Posterior vena cava (tissue), 2 donors: ENCODE data around the gene TAS2R20. TPM values are rescaled to one million over a fixed set of nuclear protein-coding genes. Genes with fewer than 3 reads are reported as not detected.
"Not testable (repeated sequence)": the region's sequence is repeated elsewhere in the genome, so short reads cannot be mapped to it uniquely, and the experiment has no call there.

Experiments used
- DNase-seq: peaks from one replicate; pipeline ENCODE4 v3.0.0-alpha.2; 2020; ENCODE audit warnings: low spot score
- intact Hi-C, 2 donors: fragments of 100-400 bp; cut with DNase I; formaldehyde crosslinking; loops; one replicate each; pipeline versions ENCODE4 v1.14.1 to v1.14.2; 2022 to 2023
- long read RNA-seq, 2 donors: library from polyadenylated mRNA; unstranded; transcript quantifications; one replicate each; pipeline ENCODE4 v2.0.0, GENCODE V29; 2020 to 2021
- total RNA-seq, 2 donors: library from RNA; stranded (reverse); fragmentation: NEBNext Ultra II Directional; extraction: Animal tissue kit (Norgen Biotek cat#: 25700); gene quantifications; one replicate each; pipeline ENCODE4 v1.2.1, GENCODE V29; 2021
- donor health status: DM: yes; HTN: yes; CAD: no.
- donor health status: DM: yes; HTN: yes; CAD: no.

The TAS2R20 gene, protein sequence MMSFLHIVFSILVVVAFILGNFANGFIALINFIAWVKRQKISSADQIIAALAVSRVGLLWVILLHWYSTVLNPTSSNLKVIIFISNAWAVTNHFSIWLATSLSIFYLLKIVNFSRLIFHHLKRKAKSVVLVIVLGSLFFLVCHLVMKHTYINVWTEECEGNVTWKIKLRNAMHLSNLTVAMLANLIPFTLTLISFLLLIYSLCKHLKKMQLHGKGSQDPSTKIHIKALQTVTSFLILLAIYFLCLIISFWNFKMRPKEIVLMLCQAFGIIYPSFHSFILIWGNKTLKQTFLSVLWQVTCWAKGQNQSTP
- total RNA-seq: 1 to 10 TPM; 3.0 to 4.3 TPM
- long read RNA-seq, donor 1: 0 reads
- long read RNA-seq, donor 2: 0 reads

DNA sequence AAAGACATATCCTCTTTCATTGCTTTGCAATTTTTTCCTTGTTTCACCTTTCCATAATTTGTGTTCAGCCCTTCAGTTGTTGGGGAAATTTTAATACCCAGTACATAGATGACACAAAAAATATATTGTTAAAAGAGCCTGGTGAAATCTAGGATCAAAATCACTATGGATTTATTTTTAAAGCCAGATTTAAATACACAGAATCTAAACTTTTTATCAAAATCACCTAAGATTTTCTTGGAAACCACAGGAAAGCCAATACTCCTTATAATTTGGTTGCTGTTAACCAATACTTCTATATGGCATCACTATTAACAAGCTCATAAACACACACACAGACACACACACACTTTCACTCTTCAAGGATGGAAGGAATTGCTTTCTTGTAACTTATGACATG lies at the start of gene TAS2R20:
Gene TAS2R20 (minus strand): TSS at position 101 of the 400 bp plus-strand sequence. CDS start 429 bp downstream, outside the sequence.
- DNase-seq: no peak
- intact Hi-C loops: no loop called here

DNA sequence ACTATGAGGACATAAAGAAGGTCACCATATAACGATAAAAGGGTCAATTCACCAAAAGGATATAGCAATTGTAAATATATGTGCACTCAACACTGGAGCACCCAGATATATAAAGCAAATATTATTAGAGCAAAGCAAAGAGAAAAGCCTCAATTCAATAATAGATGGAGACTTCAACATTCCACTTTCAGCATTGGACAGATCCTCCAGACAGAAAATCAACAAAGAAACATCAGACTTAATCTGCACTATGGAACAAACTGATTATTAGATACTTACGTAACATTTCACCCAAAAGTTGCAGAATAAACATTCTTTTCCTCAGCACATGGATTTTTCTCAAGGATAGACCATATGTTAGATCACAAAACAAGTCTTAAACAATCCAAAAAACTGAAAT lies 43.3 kb upstream of the TAS2R20 start:
- DNase-seq, intact Hi-C loops: not testable (repeated sequence)

DNA sequence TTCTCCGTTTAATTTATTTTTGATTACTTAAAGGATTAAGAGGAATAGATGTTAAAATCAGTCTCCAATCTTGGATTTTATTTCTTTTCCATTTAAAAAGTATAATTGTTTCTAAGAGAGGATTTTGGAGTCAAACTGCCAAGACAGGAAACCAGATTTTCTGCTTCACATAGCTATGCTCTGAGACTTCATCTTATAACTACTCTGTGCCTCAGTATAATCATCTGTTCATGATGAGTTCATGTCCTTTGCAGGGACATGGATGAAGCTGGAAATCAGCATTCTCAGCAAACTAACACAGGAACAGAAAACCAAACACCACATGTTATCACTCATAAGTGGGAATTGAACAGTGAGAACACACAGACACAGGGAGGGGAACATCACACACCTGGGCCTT lies 42.1 kb upstream of the TAS2R20 start:
- intact Hi-C loops: no loop called here
- no peak for DNase-seq

DNA sequence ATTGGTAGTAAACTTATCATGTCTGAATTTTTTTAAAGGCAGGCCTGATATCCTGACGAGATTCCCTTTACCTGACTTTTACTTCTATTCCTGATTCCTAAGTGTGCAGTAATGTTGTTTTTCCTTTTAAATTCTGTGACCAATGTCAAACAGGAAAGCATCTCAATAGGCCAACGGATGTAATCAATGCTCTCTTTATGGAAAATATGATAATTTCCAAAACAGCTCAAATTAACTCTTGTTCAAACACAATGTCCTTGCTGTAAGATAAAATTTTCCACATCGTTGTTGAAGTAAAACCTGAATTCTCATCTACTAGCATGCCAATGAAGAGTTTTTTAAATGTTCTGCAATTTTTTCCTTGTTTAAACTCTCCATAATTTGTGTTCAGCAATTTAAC lies 41.1 kb upstream of the TAS2R20 start:
- intact Hi-C loops: no loop called here

DNA sequence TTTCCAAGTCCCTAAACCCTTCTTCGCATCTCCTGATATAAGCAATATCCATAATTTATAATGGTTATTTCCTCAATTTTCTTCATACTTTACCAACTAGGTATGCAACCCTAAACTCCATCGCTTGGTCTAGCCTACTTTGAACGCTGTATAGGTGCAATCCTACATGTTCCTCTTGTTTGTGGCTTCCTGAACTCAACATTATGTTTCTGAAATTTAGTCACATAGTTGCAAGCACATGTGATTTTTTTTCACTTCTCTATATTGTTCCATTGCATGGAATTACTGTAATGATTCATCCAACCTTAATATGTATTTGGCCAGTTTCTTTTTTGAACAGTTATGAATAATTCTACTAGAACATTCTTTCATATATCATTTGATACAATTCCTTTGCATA lies 35.9 kb upstream of the TAS2R20 start:
- DNase-seq, intact Hi-C loops: not testable (repeated sequence)

More for the DNA sequence above, 41.1 kb upstream of the TAS2R20 start:
- no peak for DNase-seq

DNA sequence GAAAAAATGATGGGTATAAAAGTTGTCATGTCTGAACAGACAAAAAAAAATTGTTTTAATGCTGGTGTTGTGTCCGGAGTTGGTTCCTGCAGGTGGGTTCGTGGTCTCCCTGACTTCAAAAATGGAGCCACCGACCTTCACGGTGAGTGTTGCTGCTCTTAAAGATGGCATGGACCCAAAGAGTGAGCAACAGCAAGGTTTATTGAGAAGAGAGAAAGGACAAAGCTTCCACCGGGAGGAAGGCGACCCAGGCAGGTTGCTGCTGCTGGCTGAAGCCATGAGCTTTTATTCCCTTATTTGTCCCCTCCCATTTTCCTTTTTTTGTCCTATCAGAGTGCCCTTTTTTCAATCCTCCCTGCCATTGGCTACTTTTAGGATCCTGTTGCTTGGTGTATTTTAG lies 33.2 kb upstream of the TAS2R20 start, which contains the start of gene TAS2R31:
Gene TAS2R31 (minus strand): TSS at position 101 of the 400 bp plus-strand sequence. CDS start 72 bp downstream, at position 29.
- intact Hi-C loops: no loop called here
- DNase-seq: no peak

DNA sequence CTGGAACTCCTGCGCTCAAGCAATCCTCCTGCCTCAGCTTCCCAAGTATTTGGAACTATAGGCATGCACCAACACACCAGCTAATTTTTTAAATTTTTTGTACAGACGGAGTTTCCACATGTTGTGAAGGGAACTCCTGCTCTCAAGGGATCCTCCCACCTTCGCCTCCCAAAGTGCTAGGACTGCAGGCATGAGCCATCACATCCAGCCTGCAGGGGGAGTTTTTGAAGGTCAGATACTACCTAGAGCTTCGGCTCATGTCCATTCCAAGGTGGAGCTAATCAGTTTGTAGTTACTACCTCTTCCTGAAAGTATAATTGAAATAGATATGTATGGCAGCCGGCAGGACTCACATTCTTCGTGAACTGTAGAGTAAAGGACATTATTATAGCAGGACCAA lies 28.0 kb upstream of the TAS2R20 start:
- intact Hi-C loops: no loop called here
- DNase-seq: no peak

DNA sequence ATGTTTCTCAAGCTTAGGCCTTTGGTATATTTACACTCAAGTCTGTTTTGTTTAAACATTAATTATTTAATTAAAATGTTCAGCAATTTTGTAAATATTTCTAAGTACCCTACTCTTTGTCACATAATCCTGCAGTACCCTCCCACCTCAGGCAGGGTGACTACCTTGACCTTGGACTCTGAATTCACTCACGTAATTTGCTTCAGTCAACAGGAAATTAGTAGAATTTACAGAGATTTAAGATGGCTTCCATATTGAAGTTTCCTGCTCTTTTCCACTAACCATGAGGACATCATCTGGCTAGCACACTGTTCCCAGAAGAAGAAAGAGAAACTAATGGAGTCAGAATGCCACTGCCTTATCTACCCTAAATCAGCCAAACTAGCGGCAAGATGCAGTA lies 25.3 kb upstream of the TAS2R20 start:
- DNase-seq: no peak
- intact Hi-C loops: no loop called here

DNA sequence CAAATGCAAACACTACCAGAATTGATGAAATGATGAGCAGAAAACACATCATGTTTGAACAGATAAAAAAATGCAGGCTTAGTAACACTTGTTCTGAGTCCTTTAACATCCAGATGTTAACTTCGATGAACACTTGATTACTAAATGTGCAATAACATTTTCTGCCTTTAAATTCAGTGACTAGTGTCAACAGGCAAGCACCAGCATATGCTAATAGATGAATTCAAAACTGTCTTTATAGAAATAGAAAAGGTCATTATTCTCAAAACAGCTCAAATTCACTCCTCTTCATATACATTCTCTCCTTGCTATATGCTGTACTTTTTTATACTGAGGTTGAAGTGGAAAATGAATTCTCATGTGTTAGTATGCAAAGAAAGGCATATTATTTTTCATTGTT lies 24.4 kb upstream of the TAS2R20 start, which contains the start of gene TAS2R19:
Gene TAS2R19 (minus strand): TSS at position 101 of the 400 bp plus-strand sequence. CDS start 49 bp downstream, at position 52.
- intact Hi-C loops: no loop called here

DNA sequence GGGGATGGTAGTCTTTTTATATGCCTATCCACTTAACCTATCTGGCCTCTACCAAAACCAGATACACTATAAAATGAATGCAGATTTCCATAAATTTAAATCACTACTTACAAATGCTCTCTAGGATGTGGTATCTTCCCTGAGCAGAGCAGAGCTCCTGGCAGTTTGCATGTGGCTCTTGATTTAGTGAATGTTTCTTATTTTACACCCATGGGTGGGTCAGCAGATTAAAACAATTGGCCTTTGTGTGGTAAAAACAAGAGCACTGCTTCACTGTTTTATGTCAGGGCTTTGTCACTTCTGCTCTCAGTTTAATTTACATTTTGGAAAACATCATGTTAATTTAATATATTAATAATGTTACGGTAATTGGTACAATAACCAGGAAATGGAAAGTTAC lies 18.8 kb upstream of the TAS2R20 start:
- no peak for DNase-seq
- intact Hi-C loops: loop anchor here in 1 of 2 donors (5.0 kb wide), 1 partner anchor 55 kb away; no protein-coding TSS in a partner anchor

More for the DNA sequence above, 24.4 kb upstream of the TAS2R20 start, which contains the start of gene TAS2R19:
- no peak for DNase-seq

DNA sequence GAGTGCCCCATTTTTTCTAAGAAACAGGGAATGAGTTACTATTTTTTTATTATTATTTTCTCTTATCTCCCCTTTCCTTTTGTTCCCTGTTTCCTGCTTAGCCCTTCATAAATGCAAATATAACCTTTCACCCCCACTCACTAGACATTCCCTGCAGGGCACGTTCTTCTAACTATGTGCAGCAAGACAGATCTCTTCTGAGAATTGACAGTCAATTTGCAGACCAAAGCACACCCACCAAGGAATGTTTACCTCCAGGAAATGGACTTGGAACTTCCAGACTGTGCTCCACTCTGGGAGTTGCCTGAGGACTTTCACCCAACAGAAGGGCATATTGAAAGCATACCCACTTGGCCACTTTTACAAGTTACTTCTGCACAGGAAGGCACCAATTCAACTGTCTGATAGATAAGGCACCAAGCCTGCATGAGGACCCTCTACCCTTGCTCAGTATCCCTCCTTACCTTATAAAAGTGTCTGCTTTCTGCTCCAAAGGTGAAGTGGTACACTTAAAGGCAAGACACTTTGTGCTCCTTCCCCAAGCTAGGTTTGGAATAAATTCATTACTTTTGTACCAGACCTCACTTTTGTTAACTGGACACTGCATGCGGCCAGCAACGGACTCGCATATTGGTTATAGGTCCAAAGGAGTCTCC lies 17.8 kb upstream of the TAS2R20 start:
- intact Hi-C loops: loop anchor here in 1 of 2 donors (5.0 kb wide), 1 partner anchor 56 kb away; no protein-coding TSS in a partner anchor
- DNase-seq: no peak

DNA sequence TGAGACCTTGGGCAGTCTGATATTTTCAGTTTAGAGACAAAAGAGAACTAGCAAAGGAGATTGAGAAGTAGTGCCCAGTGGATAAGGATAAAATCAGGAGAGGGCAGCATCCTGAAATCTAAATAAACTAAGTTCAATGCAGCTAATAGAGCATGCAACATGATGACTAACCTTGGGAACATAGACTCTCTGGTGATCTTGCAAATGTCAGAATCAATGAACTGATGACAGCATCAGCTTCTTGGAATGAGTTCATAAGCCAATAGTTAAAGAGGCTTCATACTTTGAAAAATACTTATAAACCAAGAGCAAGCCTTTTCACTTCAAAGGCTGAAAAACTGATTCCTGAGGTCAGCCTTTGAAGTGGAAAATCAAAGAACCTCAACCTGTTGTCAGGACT lies 16.1 kb upstream of the TAS2R20 start:
- no peak for DNase-seq
- intact Hi-C loops: no loop called here

DNA sequence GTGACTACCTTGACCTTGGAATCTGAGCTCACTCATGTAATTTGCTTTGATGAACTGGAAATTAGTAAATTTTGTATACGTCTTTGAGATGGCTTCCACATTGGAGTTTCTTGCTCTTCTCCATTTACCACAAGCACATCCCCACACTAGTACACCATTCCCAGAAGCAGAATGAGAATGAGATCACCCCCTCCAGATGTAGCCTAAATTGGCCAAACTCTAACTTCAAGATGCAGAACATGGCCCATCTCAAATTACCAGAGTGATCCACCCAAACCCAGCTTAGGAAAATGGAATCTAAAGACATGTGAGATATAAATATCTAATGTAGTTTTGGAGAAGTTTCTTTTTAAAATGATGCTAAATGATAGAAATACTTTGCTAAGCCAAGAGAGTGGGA lies 9.5 kb upstream of the TAS2R20 start:
- no peak for DNase-seq
- intact Hi-C loops: no loop called here

DNA sequence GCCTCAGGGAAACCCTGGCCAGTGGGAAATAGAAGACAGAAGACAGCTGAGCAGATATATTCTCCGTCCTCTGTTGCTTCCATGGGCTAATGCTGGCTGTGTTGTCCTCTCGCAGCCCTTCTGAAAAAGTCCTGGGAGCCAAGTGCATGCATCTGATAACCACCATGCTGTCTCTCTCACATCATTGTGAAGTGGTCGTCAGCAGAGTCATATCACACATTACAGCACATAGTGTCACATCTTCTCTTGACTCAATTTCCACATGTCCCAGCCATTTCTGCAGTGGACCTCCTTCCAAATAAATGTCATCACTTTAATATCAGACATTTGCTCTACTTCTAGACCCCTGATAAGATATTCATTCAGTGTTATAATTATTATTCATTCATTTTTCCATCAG lies 3.8 kb downstream of the TAS2R20 start:
- no peak for DNase-seq
- intact Hi-C loops: no loop called here

DNA sequence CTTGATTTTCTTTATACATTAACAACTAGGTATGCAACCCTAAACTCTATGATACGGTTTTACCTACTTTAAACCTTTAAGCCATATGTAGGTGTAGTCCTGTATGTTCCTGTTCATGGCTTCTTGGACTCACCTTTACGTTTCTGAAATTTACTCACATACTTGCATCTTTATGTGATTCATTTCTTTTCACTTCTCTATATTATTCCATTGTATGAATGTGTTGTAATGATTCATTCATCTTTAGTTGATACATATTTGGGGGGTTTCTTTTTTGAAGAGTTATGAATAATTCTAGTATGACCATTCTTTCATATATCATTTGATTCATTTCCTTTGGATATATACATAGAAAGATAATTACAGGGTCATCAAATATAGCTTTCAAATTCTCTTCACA lies 9.0 kb downstream of the TAS2R20 start:
- no peak for DNase-seq
- intact Hi-C loops: no loop called here

DNA sequence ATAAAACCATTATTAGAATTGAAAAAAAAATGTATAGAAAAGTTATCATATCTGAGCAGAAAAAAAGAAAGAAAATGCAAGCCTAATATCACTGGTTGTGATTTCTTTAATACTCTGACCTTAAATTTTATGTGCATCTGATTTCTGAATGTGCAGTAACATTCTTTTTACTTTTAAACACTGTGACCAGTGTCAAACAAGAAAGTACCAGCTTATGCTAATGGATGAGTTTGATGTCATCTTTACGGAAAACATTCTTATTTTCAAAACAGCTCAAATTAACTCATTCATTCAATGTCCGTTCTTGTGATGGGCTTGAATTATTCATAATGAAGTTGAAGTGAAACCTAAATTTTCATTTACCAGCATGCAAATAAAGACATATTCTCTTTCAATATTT lies 11.3 kb downstream of the TAS2R20 start, which contains the start of gene TAS2R50:
Gene TAS2R50 (minus strand): TSS at position 101 of the 400 bp plus-strand sequence. CDS start 52 bp downstream, at position 49.
- DNase-seq: no peak

DNA sequence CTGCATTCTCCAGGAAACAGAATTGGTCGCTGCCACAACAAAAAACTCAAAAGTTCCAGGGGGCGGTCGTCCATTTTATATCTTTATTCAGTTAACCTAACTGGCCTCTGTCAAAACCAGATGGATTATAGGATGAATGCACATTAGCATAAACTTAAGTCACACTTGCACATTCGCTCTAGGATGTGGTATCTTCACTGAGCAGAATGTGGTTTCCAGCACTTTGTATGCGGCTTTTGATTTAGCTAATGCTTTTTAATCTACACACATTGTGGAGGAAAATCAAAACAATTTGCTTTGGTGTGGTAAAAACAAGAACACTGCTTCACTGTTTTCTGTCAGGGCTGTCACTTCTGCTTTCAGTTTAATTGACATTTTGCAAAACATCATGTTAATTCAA lies 15.9 kb downstream of the TAS2R20 start:
- DNase-seq: no peak
- intact Hi-C loops: no loop called here

More for the DNA sequence above, 11.3 kb downstream of the TAS2R20 start, which contains the start of gene TAS2R50:
- intact Hi-C loops: no loop called here

DNA sequence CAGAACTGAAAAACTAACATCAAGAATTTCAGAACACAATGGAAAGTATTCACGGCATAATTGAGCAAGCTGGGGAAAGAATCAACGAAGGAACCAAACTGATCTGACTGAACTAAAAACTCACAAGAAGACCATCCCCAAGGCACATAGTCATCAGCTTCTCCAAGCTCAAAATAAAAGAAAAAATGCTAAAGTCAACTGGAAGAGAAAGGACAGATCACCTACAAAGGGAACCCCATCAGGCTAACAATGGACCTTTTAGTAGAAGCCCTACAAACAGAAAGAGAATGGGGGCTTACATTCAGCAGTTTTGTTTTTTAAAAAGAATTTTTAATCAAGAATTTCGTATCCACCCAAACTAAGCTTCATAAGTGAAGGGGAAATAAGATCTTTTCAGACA lies 23.1 kb downstream of the TAS2R20 start:
- no peak for DNase-seq
- intact Hi-C loops: no loop called here

DNA sequence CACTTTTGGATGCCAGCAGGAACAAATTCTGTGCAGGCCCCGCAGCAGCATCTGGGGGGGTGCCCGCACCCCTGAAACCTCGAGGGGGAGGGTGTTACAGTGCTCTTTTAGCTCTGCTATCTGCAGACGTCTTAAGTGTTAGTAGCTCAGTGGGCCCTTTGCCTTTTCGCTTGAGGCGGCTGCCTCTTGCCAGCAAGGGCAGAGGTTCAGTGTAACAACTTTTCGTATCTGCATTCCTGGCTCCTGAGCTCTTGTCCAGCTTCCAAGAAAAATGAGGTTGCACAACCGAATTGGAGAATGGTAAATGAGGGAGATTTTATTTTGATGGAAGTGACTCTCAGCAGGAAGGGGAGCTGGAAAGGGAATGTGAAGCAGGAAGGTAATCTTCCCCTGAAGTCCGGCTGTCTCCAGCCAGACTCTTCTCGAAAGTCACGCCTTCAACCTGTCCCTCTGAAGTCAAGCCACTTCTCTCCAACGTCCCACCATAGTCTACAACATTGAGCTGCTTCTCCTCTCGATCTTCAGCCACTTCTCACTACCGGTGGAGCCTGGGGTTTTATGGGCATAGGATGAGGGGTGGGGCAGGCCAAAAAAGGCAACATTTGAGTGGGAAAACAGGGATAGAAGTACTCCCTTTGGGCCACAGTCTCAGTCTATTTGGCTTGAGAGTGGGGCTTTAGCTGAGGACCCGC lies 29.2 kb downstream of the TAS2R20 start:
- intact Hi-C loops: no loop called here
- DNase-seq: peak; percentile 76

DNA sequence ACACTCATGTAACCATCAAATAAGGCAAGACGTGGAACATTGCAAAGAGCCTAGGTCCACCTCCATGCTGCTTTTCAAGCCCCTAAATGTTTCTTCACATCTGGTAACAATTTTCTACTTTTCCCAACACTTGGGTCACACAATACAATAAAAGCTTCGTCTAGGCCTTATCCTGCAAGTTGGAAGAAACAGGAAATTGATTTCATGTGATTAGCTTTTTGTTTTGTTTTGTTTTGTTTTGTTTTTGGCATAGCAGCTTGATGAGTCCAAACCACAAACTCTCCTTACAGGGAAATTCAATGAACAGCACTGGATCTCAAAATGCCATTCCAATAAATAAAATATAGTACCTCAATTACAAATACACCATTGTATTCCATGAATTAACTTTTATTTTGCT lies 30.7 kb downstream of the TAS2R20 start:
- intact Hi-C loops: no loop called here
- no peak for DNase-seq
